IMR-90 (cell line): ENCODE measurements around the gene JPT2.

Experiments used
- BHLHE40 ChIP-seq: fragments of 150-350 bp; IDR thresholded peaks from 2 replicates; pipeline ENCODE4 v1.6.1; 2016; ENCODE audit warnings: mild to moderate bottlenecking, low read depth, low read length
- MAZ ChIP-seq: IDR thresholded peaks from 2 replicates; pipeline ENCODE4 v1.6.1; 2012; ENCODE audit warnings: low read depth, mild to moderate bottlenecking, low read length, improper control_type of control experiment, moderate library complexity, borderline replicate concordance
- POLR2A ChIP-seq: IDR thresholded peaks from 2 replicates; pipeline ENCODE4 v1.6.1; 2012; ENCODE audit warnings: mild to moderate bottlenecking, low read depth, low read length
- RCOR1 ChIP-seq: IDR thresholded peaks from 2 replicates; pipeline ENCODE4 v1.6.1; 2012; ENCODE audit warnings: mild to moderate bottlenecking, low read length, improper control_type of control experiment; ENCODE audit not compliant: insufficient replicate concordance
- TF ChIP-seq, protein P1 (sequence below): conservative IDR thresholded peaks from 2 replicates; pipeline ENCODE4 v1.5.1; 2012; ENCODE audit warnings: mild to moderate bottlenecking, low read depth, low read length, improper control_type of control experiment

DNA sequence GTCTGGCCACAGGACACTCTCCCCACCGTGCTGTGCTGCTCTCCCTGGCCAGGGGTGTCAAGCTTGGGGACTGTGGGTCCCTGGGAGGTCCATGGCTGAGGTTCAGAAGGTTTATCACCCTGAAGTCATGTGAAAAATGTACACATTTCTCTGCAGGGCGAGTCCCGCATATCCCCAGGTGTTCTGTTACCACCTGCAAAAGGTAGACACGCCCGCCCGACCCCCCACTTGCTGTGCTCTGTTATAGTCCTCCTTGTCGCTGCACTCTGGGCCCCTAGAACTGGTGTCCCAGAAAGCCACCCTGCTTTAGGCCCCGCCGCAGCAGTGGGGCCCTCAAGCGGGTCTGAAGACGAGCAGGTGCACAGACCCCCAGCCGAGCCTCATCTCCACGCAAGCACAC, 11.8 kb downstream of the JPT2 start:
- TF ChIP-seq BHLHE40 (no peak), POLR2A (no peak), MAZ (no peak), RCOR1 (no peak)
- TF ChIP-seq, protein P1, sequence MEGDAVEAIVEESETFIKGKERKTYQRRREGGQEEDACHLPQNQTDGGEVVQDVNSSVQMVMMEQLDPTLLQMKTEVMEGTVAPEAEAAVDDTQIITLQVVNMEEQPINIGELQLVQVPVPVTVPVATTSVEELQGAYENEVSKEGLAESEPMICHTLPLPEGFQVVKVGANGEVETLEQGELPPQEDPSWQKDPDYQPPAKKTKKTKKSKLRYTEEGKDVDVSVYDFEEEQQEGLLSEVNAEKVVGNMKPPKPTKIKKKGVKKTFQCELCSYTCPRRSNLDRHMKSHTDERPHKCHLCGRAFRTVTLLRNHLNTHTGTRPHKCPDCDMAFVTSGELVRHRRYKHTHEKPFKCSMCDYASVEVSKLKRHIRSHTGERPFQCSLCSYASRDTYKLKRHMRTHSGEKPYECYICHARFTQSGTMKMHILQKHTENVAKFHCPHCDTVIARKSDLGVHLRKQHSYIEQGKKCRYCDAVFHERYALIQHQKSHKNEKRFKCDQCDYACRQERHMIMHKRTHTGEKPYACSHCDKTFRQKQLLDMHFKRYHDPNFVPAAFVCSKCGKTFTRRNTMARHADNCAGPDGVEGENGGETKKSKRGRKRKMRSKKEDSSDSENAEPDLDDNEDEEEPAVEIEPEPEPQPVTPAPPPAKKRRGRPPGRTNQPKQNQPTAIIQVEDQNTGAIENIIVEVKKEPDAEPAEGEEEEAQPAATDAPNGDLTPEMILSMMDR = no peak
